ENCODE results near the gene PCSK7. TPM values are rescaled to one million over a fixed set of nuclear protein-coding genes. Genes with fewer than 3 reads are reported as not detected.
A peak's percentile ranks its signal among the peaks of the same experiment; 100 is the strongest.

Gene PCSK7
- total RNA-seq, 4 donors from 2014 or later = 14.5 to 19.9 (median 16.4) TPM

GRCh38 chr11:117221775-117222517 is 9.9 kb downstream of the PCSK7 start:
- ATAC-seq = peak; percentile 50 to 54
- in situ Hi-C loops (cut with MboI; ENCODE audit: low sequenced_read_pairs in 4 of 4) (loop anchor here (10.0 kb wide), 4 partner anchors 107 to 437 kb away; partner anchors contain the start of gene ZPR1 (in 1 of the 4)), intact Hi-C loops (cut with DNase I; ENCODE audit: low total_unique reads) (no loop called here)
- H3K36me3 ChIP-seq = peaks cover 4 to 46% of the 10 kb centered on the region in 2 donors
- no peaks in the 10 kb centered on the region for H3K9me3 ChIP-seq
- TF ChIP-seq POLR2A (IDR thresholded peaks at IDR 0.05) = peak in 1 of 2 donors; percentile 26
- TF ChIP-seq CTCF (IDR thresholded peaks at IDR 0.05 in 4 of 5, conservative IDR thresholded peaks at IDR 0.05 in 1 of 5) = no peak
- no peaks in the 10 kb centered on the region for H3K27me3 ChIP-seq
- H3K27ac ChIP-seq = peak overlapping the region; percentile 80 to 87 (median 82)
- peaks cover 46 to 49% of the 10 kb centered on the region in 2 donors for H3K4me1 ChIP-seq
- peak overlapping the region in 2 of 4 donors; percentile 15 to 25 for H3K4me3 ChIP-seq
- peak; percentile 61 to 83 for DNase-seq

GRCh38 chr11:117220999-117221774 is 10.7 kb downstream of the PCSK7 start:
- ATAC-seq (peak; percentile 66 to 80), DNase-seq (peak; percentile 60 to 86)
- Histone ChIP-seq H3K27me3 (no peaks in the 10 kb centered on the region), H3K4me1 (peaks cover 46 to 48% of the 10 kb centered on the region in 2 donors), H3K36me3 (peaks cover 4 to 48% of the 10 kb centered on the region in 2 donors), H3K9me3 (no peaks in the 10 kb centered on the region), H3K27ac (peak overlapping the region; percentile 80 to 87 (median 82)), H3K4me3 (peak overlapping the region in 1 of 4 donors; percentile 25)
- in situ Hi-C loops (cut with MboI; ENCODE audit: low sequenced_read_pairs in 4 of 4) (loop anchor here (10.0 kb wide), 4 partner anchors 106 to 436 kb away; partner anchors contain the start of gene ZPR1 (in 1 of the 4)), intact Hi-C loops (cut with DNase I; ENCODE audit: low total_unique reads) (no loop called here)
- no peak for TF ChIP-seq POLR2A (IDR thresholded peaks at IDR 0.05)

- Histone ChIP-seq H3K4me1 (peaks cover 45 to 46% of the 10 kb centered on the region in 2 donors), H3K27me3 (no peaks in the 10 kb centered on the region), H3K27ac (peak overlapping the region; percentile 80 to 87 (median 82)), H3K36me3 (peaks cover 4 to 53% of the 10 kb centered on the region in 2 donors), H3K9me3 (no peaks in the 10 kb centered on the region), H3K4me3 (no peak overlapping the region)
- DNase-seq = peak; percentile 27 to 74
- peak; percentile 17 to 20 for ATAC-seq
- in situ Hi-C loops (cut with MboI; ENCODE audit: low sequenced_read_pairs in 4 of 4) (loop anchor here (10.0 kb wide), 4 partner anchors 106 to 436 kb away; partner anchors contain the start of gene ZPR1 (in 1 of the 4)), intact Hi-C loops (cut with DNase I; ENCODE audit: low total_unique reads) (no loop called here)
- TF ChIP-seq CTCF (IDR thresholded peaks at IDR 0.05 in 4 of 5, conservative IDR thresholded peaks at IDR 0.05 in 1 of 5) = no peak
- TF ChIP-seq POLR2A (IDR thresholded peaks at IDR 0.05) = no peak
Observed at GRCh38 chr11:117220568-117220967, 11.3 kb downstream of the PCSK7 start.

- TF ChIP-seq POLR2A (IDR thresholded peaks at IDR 0.05) = no peak
- no peak for TF ChIP-seq CTCF (IDR thresholded peaks at IDR 0.05 in 4 of 5, conservative IDR thresholded peaks at IDR 0.05 in 1 of 5)
- intact Hi-C loops (cut with DNase I; ENCODE audit: low total_unique reads) = no loop called here
- Histone ChIP-seq H3K4me3 (no peak overlapping the region), H3K27me3 (no peaks in the 10 kb centered on the region), H3K4me1 (peaks cover 45 to 46% of the 10 kb centered on the region in 2 donors), H3K36me3 (peaks cover 4 to 53% of the 10 kb centered on the region in 2 donors), H3K27ac (peak overlapping the region; percentile 80 to 87 (median 82)), H3K9me3 (no peaks in the 10 kb centered on the region)
- DNase-seq (no peak), ATAC-seq (no peak)
- in situ Hi-C loops (cut with MboI; ENCODE audit: low sequenced_read_pairs in 4 of 4) = loop anchor here (10.0 kb wide), 4 partner anchors 105 to 435 kb away; partner anchors contain the start of gene ZPR1 (in 1 of the 4)
Observed at GRCh38 chr11:117219995-117220394, 11.9 kb downstream of the PCSK7 start.
